IPS-18a (cell line): ENCODE results near the gene NSUN4.
"Not testable (repeated sequence)": the region's sequence is repeated elsewhere in the genome, so short reads cannot be mapped to it uniquely, and the experiment has no call there.

ENCODE experiments used
- H3K27ac ChIP-seq: one replicate; pipeline ENCODE4 v1.5.1; 2013; ENCODE audit warnings: low read length
- H3K27me3 ChIP-seq: one replicate; pipeline ENCODE4 v1.6.1; 2013; ENCODE audit warnings: mild to moderate bottlenecking, low read length; ENCODE audit not compliant: control insufficient read depth, insufficient read depth
- H3K36me3 ChIP-seq: one replicate; pipeline ENCODE4 v1.6.1; 2013; ENCODE audit warnings: low read depth, low read length; ENCODE audit not compliant: control insufficient read depth
- H3K4me1 ChIP-seq: one replicate; pipeline ENCODE4 v1.6.1; 2013; ENCODE audit warnings: low read depth, low read length; ENCODE audit not compliant: control insufficient read depth
- H3K4me3 ChIP-seq: one replicate; pipeline ENCODE4 v1.5.1; 2013; ENCODE audit warnings: low read length
- H3K9ac ChIP-seq: one replicate; pipeline ENCODE4 v1.6.1; 2013; ENCODE audit warnings: mild to moderate bottlenecking, low read length, moderate library complexity
- H3K9me3 ChIP-seq: one replicate; pipeline ENCODE4 v1.6.1; 2013; ENCODE audit warnings: low read depth, low read length; ENCODE audit not compliant: control insufficient read depth

The NSUN4 gene

GRCh38 chr1:46345281-46345680, 4.7 kb downstream of the NSUN4 start:
- Histone ChIP-seq H3K36me3 (peaks cover 31% of the 10 kb centered on the region), H3K27ac (no peak overlapping the region)

GRCh38 chr1:46352363-46352762, 11.8 kb downstream of the NSUN4 start:
- Histone ChIP-seq H3K4me3 (no peak overlapping the region), H3K27me3 (no peaks in the 10 kb centered on the region), H3K36me3 (peaks cover 41% of the 10 kb centered on the region), H3K27ac (no peak overlapping the region), H3K4me1 (no peaks in the 10 kb centered on the region), H3K9me3 (no peaks in the 10 kb centered on the region), H3K9ac (no peak overlapping the region)

More at GRCh38 chr1:46345281-46345680, 4.7 kb downstream of the NSUN4 start:
- Histone ChIP-seq H3K9ac (no peak overlapping the region), H3K9me3 (no peaks in the 10 kb centered on the region), H3K4me3 (no peak overlapping the region), H3K27me3 (no peaks in the 10 kb centered on the region), H3K4me1 (no peaks in the 10 kb centered on the region)

- not testable (repeated sequence) for H3K4me1 ChIP-seq, H3K4me3 ChIP-seq, H3K9ac ChIP-seq, H3K27me3 ChIP-seq, H3K27ac ChIP-seq, H3K9me3 ChIP-seq
- peaks cover 27% of the 10 kb centered on the region for H3K36me3 ChIP-seq
Observed at GRCh38 chr1:46355920-46356319, 15.3 kb downstream of the NSUN4 start.

- Histone ChIP-seq H3K9me3 (no peaks in the 10 kb centered on the region), H3K36me3 (peaks cover 34% of the 10 kb centered on the region), H3K4me3 (no peak overlapping the region), H3K4me1 (no peaks in the 10 kb centered on the region), H3K27me3 (no peaks in the 10 kb centered on the region), H3K9ac (no peak overlapping the region), H3K27ac (no peak overlapping the region)
Observed at GRCh38 chr1:46362158-46362557, 21.6 kb downstream of the NSUN4 start.

- Histone ChIP-seq H3K4me3 (no peak overlapping the region), H3K36me3 (peaks cover 38% of the 10 kb centered on the region), H3K27ac (no peak overlapping the region), H3K27me3 (no peaks in the 10 kb centered on the region), H3K4me1 (no peaks in the 10 kb centered on the region), H3K9ac (no peak overlapping the region), H3K9me3 (no peaks in the 10 kb centered on the region)
Observed at GRCh38 chr1:46363121-46363520, 22.5 kb downstream of the NSUN4 start.

- Histone ChIP-seq H3K4me1 (no peaks in the 10 kb centered on the region), H3K27me3 (no peaks in the 10 kb centered on the region), H3K9me3 (no peaks in the 10 kb centered on the region), H3K36me3 (peaks cover 41% of the 10 kb centered on the region), H3K9ac (no peak overlapping the region), H3K4me3 (no peak overlapping the region), H3K27ac (no peak overlapping the region)
Observed at GRCh38 chr1:46364612-46365011, 24.0 kb downstream of the NSUN4 start.

- H3K27ac ChIP-seq, H3K9ac ChIP-seq, H3K27me3 ChIP-seq, H3K4me3 ChIP-seq, H3K9me3 ChIP-seq, H3K4me1 ChIP-seq: not testable (repeated sequence)
- H3K36me3 ChIP-seq: peaks cover 37% of the 10 kb centered on the region
Observed at GRCh38 chr1:46365796-46366195, 25.2 kb downstream of the NSUN4 start.

- H3K4me1 ChIP-seq: no peaks in the 10 kb centered on the region
- H3K36me3 ChIP-seq: peaks cover 24% of the 10 kb centered on the region
- H3K9me3 ChIP-seq: no peaks in the 10 kb centered on the region
- H3K27me3 ChIP-seq: no peaks in the 10 kb centered on the region
- no peak overlapping the region for H3K27ac ChIP-seq
- H3K9ac ChIP-seq: no peak overlapping the region
- no peak overlapping the region for H3K4me3 ChIP-seq
Observed at GRCh38 chr1:46367072-46367471, 26.5 kb downstream of the NSUN4 start.

GRCh38 chr1:46367701-46368100, 27.1 kb downstream of the NSUN4 start:
- not testable (repeated sequence) for H3K4me1 ChIP-seq, H3K4me3 ChIP-seq, H3K27me3 ChIP-seq, H3K9me3 ChIP-seq, H3K9ac ChIP-seq, H3K27ac ChIP-seq
- peaks cover 18% of the 10 kb centered on the region for H3K36me3 ChIP-seq

GRCh38 chr1:46368791-46369190, 28.2 kb downstream of the NSUN4 start:
- Histone ChIP-seq H3K4me1 (no peaks in the 10 kb centered on the region), H3K27ac (no peak overlapping the region), H3K9ac (no peak overlapping the region), H3K4me3 (no peak overlapping the region), H3K9me3 (no peaks in the 10 kb centered on the region), H3K27me3 (no peaks in the 10 kb centered on the region), H3K36me3 (peaks cover 8% of the 10 kb centered on the region)

- Histone ChIP-seq H3K9me3 (no peaks in the 10 kb centered on the region), H3K4me3 (no peak overlapping the region), H3K9ac (no peak overlapping the region), H3K27me3 (no peaks in the 10 kb centered on the region), H3K36me3 (peaks cover 8% of the 10 kb centered on the region), H3K4me1 (no peaks in the 10 kb centered on the region), H3K27ac (no peak overlapping the region)
Observed at GRCh38 chr1:46369542-46370213, 29.1 kb downstream of the NSUN4 start.

- Histone ChIP-seq H3K4me1 (no peaks in the 10 kb centered on the region), H3K9me3 (no peaks in the 10 kb centered on the region), H3K4me3 (no peak overlapping the region), H3K36me3 (peaks cover 8% of the 10 kb centered on the region), H3K27me3 (no peaks in the 10 kb centered on the region), H3K27ac (no peak overlapping the region), H3K9ac (no peak overlapping the region)
Observed at GRCh38 chr1:46370214-46370633, 29.6 kb downstream of the NSUN4 start.
